Measurements from ENCODE around the gene CTBP2. TPM values are rescaled to one million over a fixed set of nuclear protein-coding genes. Genes with fewer than 3 reads are reported as not detected.
"Not testable (repeated sequence)": the region's sequence is repeated elsewhere in the genome, so short reads cannot be mapped to it uniquely, and the experiment has no call there.

The CTBP2 gene
- total RNA-seq, 4 donors from 2014 or later, result 65.9 to 129 (median 71.2) TPM

DNA sequence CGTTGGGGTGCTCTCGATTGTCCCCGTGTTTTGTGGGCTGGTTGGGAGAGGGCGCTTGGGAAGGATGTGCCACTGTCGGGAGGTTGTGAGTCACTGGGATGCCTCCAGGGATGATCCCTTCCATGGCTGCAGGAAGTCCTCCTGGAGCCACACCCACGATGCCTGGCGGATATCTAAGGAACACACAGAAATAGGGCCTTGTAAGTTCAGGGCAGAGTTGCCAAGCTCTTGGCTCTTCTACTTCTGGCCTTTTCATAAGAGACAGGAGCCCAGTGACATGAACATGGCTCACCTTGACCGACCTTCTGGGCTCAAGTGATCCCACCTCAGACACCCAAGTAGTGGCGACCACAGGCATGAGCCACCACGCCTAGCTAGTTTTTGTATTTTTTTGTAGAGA is 170.8 kb downstream of the CTBP2 start:
- intact Hi-C loops (cut with DNase I; ENCODE audit: low total_unique reads), result no loop called here
- no peaks in the 10 kb centered on the region for H3K36me3 ChIP-seq
- H3K4me3 ChIP-seq, result no peak overlapping the region
- DNase-seq, result peak in 1 of 2 donors; percentile 27
- H3K27ac ChIP-seq, result no peak overlapping the region
- no peaks in the 10 kb centered on the region for H3K4me1 ChIP-seq
- no peaks in the 10 kb centered on the region for H3K9me3 ChIP-seq
- TF ChIP-seq, protein P1, sequence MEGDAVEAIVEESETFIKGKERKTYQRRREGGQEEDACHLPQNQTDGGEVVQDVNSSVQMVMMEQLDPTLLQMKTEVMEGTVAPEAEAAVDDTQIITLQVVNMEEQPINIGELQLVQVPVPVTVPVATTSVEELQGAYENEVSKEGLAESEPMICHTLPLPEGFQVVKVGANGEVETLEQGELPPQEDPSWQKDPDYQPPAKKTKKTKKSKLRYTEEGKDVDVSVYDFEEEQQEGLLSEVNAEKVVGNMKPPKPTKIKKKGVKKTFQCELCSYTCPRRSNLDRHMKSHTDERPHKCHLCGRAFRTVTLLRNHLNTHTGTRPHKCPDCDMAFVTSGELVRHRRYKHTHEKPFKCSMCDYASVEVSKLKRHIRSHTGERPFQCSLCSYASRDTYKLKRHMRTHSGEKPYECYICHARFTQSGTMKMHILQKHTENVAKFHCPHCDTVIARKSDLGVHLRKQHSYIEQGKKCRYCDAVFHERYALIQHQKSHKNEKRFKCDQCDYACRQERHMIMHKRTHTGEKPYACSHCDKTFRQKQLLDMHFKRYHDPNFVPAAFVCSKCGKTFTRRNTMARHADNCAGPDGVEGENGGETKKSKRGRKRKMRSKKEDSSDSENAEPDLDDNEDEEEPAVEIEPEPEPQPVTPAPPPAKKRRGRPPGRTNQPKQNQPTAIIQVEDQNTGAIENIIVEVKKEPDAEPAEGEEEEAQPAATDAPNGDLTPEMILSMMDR (IDR thresholded peaks at IDR 0.05), result no peak
- no peak for TF ChIP-seq POLR2A (IDR thresholded peaks at IDR 0.05)
- H3K27me3 ChIP-seq, result no peaks in the 10 kb centered on the region

DNA sequence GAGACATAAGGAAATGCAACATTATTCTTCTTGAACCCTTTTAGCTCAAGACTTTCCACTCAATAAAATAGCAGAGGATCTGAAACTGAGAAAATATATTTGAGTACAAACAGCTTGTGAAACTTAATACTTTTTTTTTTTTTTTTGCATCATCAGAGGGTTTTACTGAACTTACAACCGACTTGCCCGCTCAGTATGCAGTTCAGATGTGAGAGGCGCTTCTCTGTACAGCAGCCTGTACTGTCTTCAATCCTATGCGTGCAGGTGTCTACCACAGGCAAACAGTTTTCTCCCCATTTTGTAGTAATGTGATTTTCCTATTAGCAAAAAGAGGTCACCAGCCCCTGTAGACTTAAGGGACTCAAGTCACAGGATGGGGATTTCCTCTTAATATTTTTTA is 171.6 kb downstream of the CTBP2 start:
- H3K36me3 ChIP-seq; intact Hi-C loops (cut with DNase I; ENCODE audit: low total_unique reads): not testable (repeated sequence)

DNA sequence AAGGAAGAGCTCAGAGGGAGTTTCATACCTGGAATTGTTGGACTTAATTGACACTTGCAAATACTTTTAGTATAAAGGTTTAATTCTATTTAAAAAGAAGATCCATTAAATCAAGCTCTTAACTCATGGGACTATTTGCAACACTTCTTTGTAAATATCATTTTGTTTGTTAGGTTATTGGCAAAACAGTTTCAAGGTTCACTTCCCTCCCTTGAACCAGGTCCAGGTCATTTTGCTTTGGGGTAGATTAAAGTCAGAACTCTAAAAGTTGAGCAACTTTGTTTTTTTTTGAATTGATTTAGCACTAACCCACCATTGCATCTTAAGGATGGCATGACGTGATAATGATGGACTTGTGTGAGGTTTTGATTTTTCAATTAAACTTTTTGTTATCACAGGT is 172.6 kb downstream of the CTBP2 start:
- Histone ChIP-seq H3K27ac (no peak overlapping the region), H3K36me3 (no peaks in the 10 kb centered on the region), H3K9me3 (no peaks in the 10 kb centered on the region), H3K4me3 (no peak overlapping the region), H3K27me3 (no peaks in the 10 kb centered on the region), H3K4me1 (no peaks in the 10 kb centered on the region)
- intact Hi-C loops (cut with DNase I; ENCODE audit: low total_unique reads), result no loop called here
- TF ChIP-seq POLR2A (IDR thresholded peaks at IDR 0.05), result no peak
- DNase-seq, result no peak

More for the DNA sequence above, 171.6 kb downstream of the CTBP2 start:
- not testable (repeated sequence) for DNase-seq, H3K27me3 ChIP-seq, H3K4me3 ChIP-seq, H3K27ac ChIP-seq, H3K4me1 ChIP-seq, H3K9me3 ChIP-seq

DNA sequence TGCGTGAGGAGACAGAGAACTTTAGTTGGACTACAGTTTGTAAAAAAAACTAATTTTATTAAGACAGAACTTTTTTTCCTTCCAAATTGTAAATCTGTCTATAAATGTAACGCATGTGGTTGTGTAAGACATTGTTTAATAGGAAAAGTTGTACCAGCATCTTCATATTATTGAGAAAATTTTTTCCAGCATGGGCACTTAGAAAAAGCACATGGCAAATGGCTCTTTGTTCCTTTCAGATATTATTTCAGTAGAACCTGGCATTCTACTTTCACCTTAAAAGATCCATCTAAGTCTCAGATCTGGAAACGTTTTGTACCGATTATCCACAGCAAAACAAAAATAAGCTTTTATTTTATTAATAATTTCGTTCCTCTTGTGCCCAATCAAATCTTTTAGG is 175.2 kb downstream of the CTBP2 start:
- no peaks in the 10 kb centered on the region for H3K9me3 ChIP-seq
- intact Hi-C loops (cut with DNase I; ENCODE audit: low total_unique reads), result no loop called here
- TF ChIP-seq POLR2A (IDR thresholded peaks at IDR 0.05), result no peak
- TF ChIP-seq, protein P1 (IDR thresholded peaks at IDR 0.05), result no peak
- no peak for DNase-seq
- no peak overlapping the region for H3K4me3 ChIP-seq
- H3K27me3 ChIP-seq, result no peaks in the 10 kb centered on the region
- H3K36me3 ChIP-seq, result no peaks in the 10 kb centered on the region
- H3K27ac ChIP-seq, result no peak overlapping the region
- H3K4me1 ChIP-seq, result no peaks in the 10 kb centered on the region

DNA sequence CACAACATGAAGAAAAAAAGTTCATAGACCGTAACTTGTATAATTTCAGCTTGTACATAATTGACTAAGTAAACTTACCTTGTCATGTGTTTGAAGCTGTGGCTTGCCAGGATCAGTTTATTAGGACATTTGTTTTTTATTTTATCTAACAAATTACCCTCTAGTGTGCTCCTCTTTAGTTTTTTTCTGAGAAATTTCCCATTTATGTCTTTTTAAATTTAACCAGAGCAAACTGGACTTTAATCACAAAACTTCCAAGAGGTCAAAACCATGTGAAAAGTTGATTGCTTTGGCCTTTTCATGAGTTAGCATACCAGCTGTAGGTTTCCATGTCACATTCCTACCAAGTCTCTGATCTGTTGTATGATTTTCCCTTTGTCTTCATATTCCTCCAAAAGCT is 176.0 kb downstream of the CTBP2 start:
- intact Hi-C loops (cut with DNase I; ENCODE audit: low total_unique reads), result no loop called here
- no peak overlapping the region for H3K4me3 ChIP-seq
- H3K27ac ChIP-seq, result no peak overlapping the region
- H3K9me3 ChIP-seq, result no peaks in the 10 kb centered on the region
- DNase-seq, result no peak
- TF ChIP-seq POLR2A (IDR thresholded peaks at IDR 0.05), result no peak
- TF ChIP-seq, protein P1 (IDR thresholded peaks at IDR 0.05), result no peak
- no peaks in the 10 kb centered on the region for H3K36me3 ChIP-seq
- H3K4me1 ChIP-seq, result no peaks in the 10 kb centered on the region
- no peaks in the 10 kb centered on the region for H3K27me3 ChIP-seq

DNA sequence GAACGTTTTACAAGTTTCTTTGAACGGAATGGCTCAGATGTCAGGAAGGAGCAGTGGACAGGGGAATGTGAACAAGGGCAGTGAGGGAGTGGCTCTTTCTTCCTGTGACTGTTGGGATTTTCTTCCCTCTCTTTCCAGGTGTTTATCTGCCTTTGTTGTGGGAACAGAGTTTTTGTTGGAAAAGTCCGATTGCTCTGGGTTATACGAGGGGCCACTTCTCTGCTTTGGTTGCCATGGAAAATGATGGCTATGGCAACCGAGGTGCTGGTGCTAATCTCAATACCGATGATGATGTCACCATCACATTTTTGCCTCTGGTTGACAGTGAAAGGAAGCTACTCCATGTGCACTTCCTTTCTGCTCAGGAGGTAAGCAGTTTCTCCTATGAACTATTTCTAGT is 177.0 kb downstream of the CTBP2 start:
- intact Hi-C loops (cut with DNase I; ENCODE audit: low total_unique reads), result no loop called here
- Histone ChIP-seq H3K9me3 (no peaks in the 10 kb centered on the region), H3K27me3 (no peaks in the 10 kb centered on the region), H3K4me3 (no peak overlapping the region), H3K36me3 (no peaks in the 10 kb centered on the region), H3K27ac (no peak overlapping the region), H3K4me1 (no peaks in the 10 kb centered on the region)
- no peak for TF ChIP-seq POLR2A (IDR thresholded peaks at IDR 0.05)
- TF ChIP-seq, protein P1 (IDR thresholded peaks at IDR 0.05), result no peak
- no peak for DNase-seq
